Breast epithelium (tissue), 3 donors: ENCODE data around the gene CEP76.

Experiments used
- CTCF ChIP-seq, 3 donors: fragments of 450-650 bp; IDR thresholded peaks; one replicate each; pipeline ENCODE4 v1.5.1; 2016 to 2017; ENCODE audit warnings: antibody characterized with exemption in 3 of 3, mild to moderate bottlenecking in 3 of 3, moderate library complexity in 3 of 3
- POLR2A ChIP-seq: fragments of 450-650 bp; IDR thresholded peaks from one replicate; pipeline ENCODE4 v1.6.1; 2016; ENCODE audit warnings: antibody characterized with exemption, mild to moderate bottlenecking, moderate library complexity
- POLR2AphosphoS5 ChIP-seq, 3 donors: sonication (generic); formaldehyde crosslinking; IDR thresholded peaks; one replicate each; pipeline ENCODE4 v1.6.1; 2017; ENCODE audit warnings: antibody characterized with exemption in 3 of 3

DNA sequence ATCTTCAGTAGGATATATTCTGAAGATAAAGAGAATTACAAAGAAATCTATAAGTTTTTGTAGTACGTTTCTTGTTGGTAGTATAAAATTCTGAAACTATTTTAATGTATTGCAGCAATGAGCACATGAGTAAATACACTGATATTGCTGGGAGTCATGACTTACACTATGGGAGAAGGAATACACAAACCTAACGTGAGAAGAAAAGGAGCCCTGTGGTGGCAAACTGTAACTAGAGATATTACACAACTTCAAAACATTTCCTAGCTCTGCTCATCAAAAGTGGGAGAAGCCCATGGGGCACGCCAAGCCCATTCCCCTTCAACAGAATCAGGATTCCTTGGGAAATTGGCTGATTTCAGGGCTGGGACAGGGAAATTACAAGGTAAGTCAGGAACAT is 65.1 kb downstream of the CEP76 start:
- TF ChIP-seq POLR2AphosphoS5 (IDR thresholded peaks at IDR 0.05) (no peak), CTCF (IDR thresholded peaks at IDR 0.05) (no peak), POLR2A (no peak)
